Left ventricle myocardium inferior (tissue), 1 donor: ENCODE data around the gene ATIC. TPM values are rescaled to one million over a fixed set of nuclear protein-coding genes. Genes with fewer than 3 reads are reported as not detected.

Experiments used
- DNase-seq: peaks from one replicate; pipeline ENCODE4 v3.0.0-alpha.2; 2020
- H3K27ac ChIP-seq: fragments of 200-600 bp; replicated peaks from 2 replicates; pipeline ENCODE4 v1.8.0; 2021
- H3K27me3 ChIP-seq: fragments of 200-600 bp; 2 replicates; pipeline ENCODE4 v1.8.0; 2021; ENCODE audit warnings: low read depth
- H3K36me3 ChIP-seq: fragments of 200-600 bp; 2 replicates; pipeline ENCODE4 v1.8.0; 2021
- H3K4me1 ChIP-seq: fragments of 200-600 bp; 2 replicates; pipeline ENCODE4 v1.8.0; 2021
- H3K4me3 ChIP-seq: fragments of 200-600 bp; 2 replicates; pipeline ENCODE4 v1.8.0; 2021; ENCODE audit warnings: mild to moderate bottlenecking, moderate library complexity
- H3K9me3 ChIP-seq: fragments of 200-600 bp; replicated peaks from 2 replicates; pipeline ENCODE4 v1.8.0; 2021
- intact Hi-C: fragments of 100-400 bp; cut with micrococcal nuclease; formaldehyde crosslinking; loops from one replicate; pipeline ENCODE4 v1.11.0; 2022
- total RNA-seq: library from RNA; stranded (reverse); fragmentation: NEBNext Ultra II Directional; extraction: Animal tissue kit (Norgen Biotek cat#: 25700); gene quantifications from one replicate; pipeline ENCODE4 v1.2.1, GENCODE V29; 2021
- TF ChIP-seq, protein P1 (sequence below): fragments of 200-600 bp; IDR thresholded peaks from 2 replicates; pipeline ENCODE4 v1.8.0; 2021; ENCODE audit warnings: antibody characterized with exemption, mild to moderate bottlenecking, borderline replicate concordance
- donor health status: DM: no; HTN: yes; CAD: no; lungs with severe emphysema.

Gene ATIC
- total RNA-seq, 1 donor from 2014 or later = 47.1 TPM

DNA sequence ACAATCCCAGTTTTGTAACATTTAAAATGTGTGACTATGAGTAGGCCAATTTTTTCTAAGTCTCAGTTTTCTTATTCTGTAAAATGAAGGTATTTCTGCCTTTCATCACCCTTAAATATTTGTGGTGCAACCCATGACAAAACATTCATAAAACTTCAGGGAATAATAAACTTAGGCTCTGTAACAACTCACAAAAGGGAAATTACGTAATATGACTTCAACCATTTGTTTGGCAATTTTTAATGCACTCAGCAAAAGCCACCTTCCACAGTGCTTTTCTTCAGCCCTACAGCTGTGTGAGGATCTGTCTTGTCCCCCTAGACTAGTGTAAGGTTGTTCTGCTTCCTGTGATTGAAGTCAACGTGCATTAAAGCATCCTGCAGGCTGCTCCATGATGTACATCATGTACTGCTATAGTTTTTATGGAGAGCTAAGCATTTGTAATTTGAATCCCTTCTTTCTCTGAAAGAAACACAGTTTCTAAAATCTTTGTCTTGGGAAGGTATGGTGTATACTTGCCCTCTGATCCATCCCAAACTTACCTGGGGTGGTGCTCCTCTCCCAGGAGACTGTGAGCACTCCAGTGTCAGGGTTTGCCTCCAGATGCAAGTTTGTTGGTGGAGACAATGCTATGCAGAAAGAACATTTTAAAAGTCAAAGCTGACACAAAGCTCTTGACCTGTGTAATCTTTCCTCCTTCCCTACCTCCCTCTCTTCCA is 84.9 kb downstream of the ATIC start:
- Histone ChIP-seq H3K27me3 (no peaks in the 10 kb centered on the region), H3K9me3 (no peaks in the 10 kb centered on the region), H3K27ac (peak overlapping the region; percentile 25), H3K4me3 (no peak overlapping the region), H3K4me1 (peaks cover 4% of the 10 kb centered on the region), H3K36me3 (peaks cover 57% of the 10 kb centered on the region)
- TF ChIP-seq, protein P1, sequence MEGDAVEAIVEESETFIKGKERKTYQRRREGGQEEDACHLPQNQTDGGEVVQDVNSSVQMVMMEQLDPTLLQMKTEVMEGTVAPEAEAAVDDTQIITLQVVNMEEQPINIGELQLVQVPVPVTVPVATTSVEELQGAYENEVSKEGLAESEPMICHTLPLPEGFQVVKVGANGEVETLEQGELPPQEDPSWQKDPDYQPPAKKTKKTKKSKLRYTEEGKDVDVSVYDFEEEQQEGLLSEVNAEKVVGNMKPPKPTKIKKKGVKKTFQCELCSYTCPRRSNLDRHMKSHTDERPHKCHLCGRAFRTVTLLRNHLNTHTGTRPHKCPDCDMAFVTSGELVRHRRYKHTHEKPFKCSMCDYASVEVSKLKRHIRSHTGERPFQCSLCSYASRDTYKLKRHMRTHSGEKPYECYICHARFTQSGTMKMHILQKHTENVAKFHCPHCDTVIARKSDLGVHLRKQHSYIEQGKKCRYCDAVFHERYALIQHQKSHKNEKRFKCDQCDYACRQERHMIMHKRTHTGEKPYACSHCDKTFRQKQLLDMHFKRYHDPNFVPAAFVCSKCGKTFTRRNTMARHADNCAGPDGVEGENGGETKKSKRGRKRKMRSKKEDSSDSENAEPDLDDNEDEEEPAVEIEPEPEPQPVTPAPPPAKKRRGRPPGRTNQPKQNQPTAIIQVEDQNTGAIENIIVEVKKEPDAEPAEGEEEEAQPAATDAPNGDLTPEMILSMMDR = no peak
- intact Hi-C loops = no loop called here
- DNase-seq = no peak

DNA sequence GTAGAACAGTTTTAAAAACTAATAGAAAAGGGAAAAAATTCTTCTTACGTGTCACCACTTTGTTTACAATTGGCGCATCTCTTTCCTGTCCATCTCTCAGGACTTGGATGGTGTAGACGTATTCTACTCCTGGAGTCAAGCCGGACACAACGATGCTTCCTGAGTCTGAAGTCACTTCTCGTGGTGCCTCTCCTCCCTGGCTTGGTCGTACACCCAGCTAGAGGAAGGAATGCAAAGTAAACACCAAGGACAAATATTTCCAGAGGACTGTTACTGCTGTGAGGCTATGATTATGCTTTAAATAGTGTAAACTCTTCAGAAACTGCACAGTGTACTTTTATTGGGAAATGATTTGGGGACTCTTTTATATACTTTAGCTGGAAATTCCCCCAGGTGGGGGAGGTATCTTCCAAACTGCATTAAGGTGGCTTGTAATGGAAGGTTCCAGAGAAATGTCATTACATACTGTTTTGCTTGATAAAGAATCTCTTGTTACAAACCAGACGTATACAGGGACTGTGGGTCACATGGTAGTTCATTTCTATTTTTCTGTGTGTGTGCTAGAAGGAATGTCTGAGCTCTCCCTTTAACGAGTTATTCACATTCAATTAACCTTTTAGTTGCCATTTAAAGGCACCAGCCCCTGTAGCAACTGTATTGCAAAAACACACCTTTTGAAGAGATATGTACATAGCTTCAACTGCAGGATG is 85.9 kb downstream of the ATIC start:
- TF ChIP-seq, protein P1 = no peak
- Histone ChIP-seq H3K4me1 (peaks cover 4% of the 10 kb centered on the region), H3K27me3 (no peaks in the 10 kb centered on the region), H3K9me3 (no peaks in the 10 kb centered on the region), H3K36me3 (peaks cover 50% of the 10 kb centered on the region), H3K27ac (no peak overlapping the region), H3K4me3 (no peak overlapping the region)
- intact Hi-C loops = no loop called here
- no peak for DNase-seq

DNA sequence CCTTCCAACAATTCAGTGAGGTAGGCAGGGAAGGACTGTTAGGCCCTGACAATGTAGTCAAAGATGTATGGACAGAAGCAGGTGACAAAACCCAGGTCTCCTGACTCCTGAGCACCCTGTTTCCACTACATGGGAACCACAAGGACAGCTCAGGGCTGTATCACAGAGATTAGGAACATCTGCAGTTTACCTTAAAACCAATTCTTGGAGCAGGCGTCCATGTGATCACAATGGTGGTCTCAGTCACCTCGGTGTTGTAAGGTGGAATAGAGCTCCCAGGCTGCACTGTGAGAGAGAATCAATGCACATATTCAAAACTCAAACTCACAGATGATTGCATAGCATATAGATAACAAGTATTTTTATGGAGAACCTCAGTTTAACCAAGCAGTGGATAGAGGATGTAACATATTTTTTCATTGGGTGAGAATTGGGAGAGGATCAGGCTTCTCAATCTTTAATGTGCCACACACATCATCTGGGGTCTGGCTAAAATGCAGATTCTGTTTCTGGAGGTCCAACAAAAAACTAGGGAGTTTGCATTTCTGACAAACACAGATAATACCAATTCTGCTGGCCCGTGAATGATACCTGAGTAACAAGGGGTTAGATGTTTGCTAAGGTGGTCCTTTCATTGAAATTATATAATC is 87.3 kb downstream of the ATIC start:
- Histone ChIP-seq H3K27ac (no peak overlapping the region), H3K9me3 (no peaks in the 10 kb centered on the region), H3K4me1 (peaks cover 4% of the 10 kb centered on the region), H3K4me3 (no peak overlapping the region), H3K27me3 (no peaks in the 10 kb centered on the region), H3K36me3 (peaks cover 48% of the 10 kb centered on the region)
- DNase-seq = no peak
- intact Hi-C loops = no loop called here
- TF ChIP-seq, protein P1 = no peak

Other genes with a start within 250 kb of the ATIC start
- gene ABCA12, start 173.4 kb upstream of the ATIC start, total RNA-seq = 0.03 TPM
- 154 TPM for gene FN1, start 124.0 kb downstream of the ATIC start, total RNA-seq